HUDEP-2 (cell line): ENCODE measurements around the gene NYAP1.
"Not testable (repeated sequence)": the region's sequence is repeated elsewhere in the genome, so short reads cannot be mapped to it uniquely, and the experiment has no call there.

Source experiments
- DNase-seq, 76 experiments: peaks; one replicate each; lab custom pipeline; 2025; ENCODE audit not compliant: unreplicated experiment in 76 of 76; lab: John Stamatoyannopoulos, UW

NYAP1 gene

GRCh38 chr7:100478958-100479660 lies 4.6 kb upstream of the NYAP1 start, which contains the start of gene TSC22D4:
TSC22D4 (minus strand) TSS chr7:100479214; CDS start chr7:100478038, 1,176 bp downstream.
- DNase-seq, result peak; percentile 76 to 98 (median 94)

GRCh38 chr7:100481466-100481865 lies 2.3 kb upstream of the NYAP1 start:
- no peak for DNase-seq

GRCh38 chr7:100482728-100483089 lies 1.0 kb upstream of the NYAP1 start:
- DNase-seq, result no peak

- DNase-seq, result peak in 64 of 76 experiments; percentile 10 to 82 (median 61)
Observed at GRCh38 chr7:100483090-100483721, 521 bp upstream of the NYAP1 start.

- DNase-seq, result no peak
Observed at GRCh38 chr7:100484673-100485045, 932 bp downstream of the NYAP1 start.

GRCh38 chr7:100485471-100485876 lies 1.7 kb downstream of the NYAP1 start:
- DNase-seq, result no peak

GRCh38 chr7:100486111-100486636 lies 2.4 kb downstream of the NYAP1 start:
- DNase-seq, result no peak

- DNase-seq, result no peak
Observed at GRCh38 chr7:100486753-100487446, 3.2 kb downstream of the NYAP1 start.

- no peak for DNase-seq
Observed at GRCh38 chr7:100488333-100489095, 4.8 kb downstream of the NYAP1 start.

GRCh38 chr7:100489121-100489520 lies 5.4 kb downstream of the NYAP1 start:
- no peak for DNase-seq

GRCh38 chr7:100489824-100490223 lies 6.1 kb downstream of the NYAP1 start:
- peak in 68 of 76 experiments; percentile 9 to 82 (median 54) for DNase-seq

GRCh38 chr7:100490483-100491191 lies 6.9 kb downstream of the NYAP1 start:
- no peak for DNase-seq

- DNase-seq, result no peak
Observed at GRCh38 chr7:100491192-100491578, 7.5 kb downstream of the NYAP1 start.

- DNase-seq, result no peak
Observed at GRCh38 chr7:100492738-100493475, 9.2 kb downstream of the NYAP1 start.

GRCh38 chr7:100493476-100494264 lies 9.9 kb downstream of the NYAP1 start:
- peak in 23 of 76 experiments; percentile 10 to 50 (median 24) for DNase-seq

GRCh38 chr7:100496509-100496908 lies 12.8 kb downstream of the NYAP1 start:
- no peak for DNase-seq

- not testable (repeated sequence) for DNase-seq
Observed at GRCh38 chr7:100500743-100501142, 17.0 kb downstream of the NYAP1 start.

GRCh38 chr7:100504031-100504430 lies 20.3 kb downstream of the NYAP1 start:
- DNase-seq, result not testable (repeated sequence)
